ENCODE results near the gene ADAM12.
"Not testable (repeated sequence)": the region's sequence is repeated elsewhere in the genome, so short reads cannot be mapped to it uniquely, and the experiment has no call there.

ADAM12 gene

DNA sequence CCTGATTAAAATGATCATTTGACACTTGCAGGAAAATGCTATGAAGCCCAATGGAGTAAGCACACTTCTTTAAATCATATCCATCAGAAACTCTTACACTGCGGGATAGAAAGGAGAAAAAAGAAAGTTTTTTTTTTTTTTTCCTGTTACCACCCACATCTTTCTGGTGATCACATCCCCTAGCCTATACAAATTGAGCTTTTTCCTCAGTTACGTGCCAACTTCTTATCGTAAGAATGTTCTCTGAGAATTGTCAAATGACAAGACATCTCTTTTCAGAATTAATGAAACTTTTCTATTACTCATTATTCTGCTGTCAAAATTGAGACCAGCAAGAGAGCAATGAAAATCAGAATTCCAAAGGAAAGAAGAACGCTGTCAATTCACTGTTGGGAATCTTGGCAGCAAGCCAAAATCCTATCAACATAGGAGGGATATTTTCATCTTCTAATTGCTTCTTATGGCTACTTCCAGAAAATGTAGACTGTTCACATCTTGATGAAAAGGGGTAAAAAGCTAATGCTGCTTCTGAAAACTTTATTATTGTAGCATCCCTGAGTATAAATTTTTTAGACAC, 179.5 kb downstream of the ADAM12 start:
- no peak for DNase-seq

DNA sequence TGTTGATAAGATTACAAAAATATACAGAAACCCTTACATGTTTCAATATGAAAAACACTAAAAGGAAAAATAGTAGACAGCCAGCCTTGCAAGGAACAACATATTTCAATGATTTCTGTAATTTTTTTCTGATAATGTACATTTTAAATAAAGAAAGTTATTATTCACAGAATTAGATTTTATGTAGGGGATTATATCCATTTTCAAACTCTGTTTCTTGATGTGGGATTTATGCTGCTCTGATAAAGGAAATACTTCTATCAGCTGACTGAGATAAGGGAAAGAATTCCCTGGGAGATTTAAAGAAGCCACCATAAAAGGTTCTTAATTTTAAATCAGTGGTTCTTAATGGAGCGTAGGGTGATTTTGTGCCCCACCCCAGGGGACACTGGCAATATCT, 180.4 kb downstream of the ADAM12 start:
- DNase-seq: no peak

DNA sequence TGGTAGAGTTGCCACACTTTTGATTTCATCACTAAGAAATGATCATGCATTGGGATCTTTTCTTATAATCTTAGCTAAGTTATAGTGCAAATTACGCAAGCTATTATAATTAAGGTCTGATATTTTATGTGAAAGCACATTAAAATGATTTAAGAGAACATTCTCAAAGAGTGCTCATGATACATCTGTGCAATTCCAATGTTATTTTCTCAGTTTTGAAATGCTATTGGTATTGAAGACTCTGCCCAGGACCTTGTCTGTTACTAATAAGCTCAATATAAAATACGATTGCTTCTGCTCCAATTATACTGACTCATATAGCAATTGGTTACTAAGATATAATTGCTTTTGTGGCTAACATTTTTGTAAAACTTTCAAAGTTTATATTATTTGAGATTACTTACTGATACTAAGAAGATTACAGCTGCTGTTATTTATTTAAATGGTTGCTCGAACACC, 180.9 kb downstream of the ADAM12 start:
- no peak for DNase-seq

DNA sequence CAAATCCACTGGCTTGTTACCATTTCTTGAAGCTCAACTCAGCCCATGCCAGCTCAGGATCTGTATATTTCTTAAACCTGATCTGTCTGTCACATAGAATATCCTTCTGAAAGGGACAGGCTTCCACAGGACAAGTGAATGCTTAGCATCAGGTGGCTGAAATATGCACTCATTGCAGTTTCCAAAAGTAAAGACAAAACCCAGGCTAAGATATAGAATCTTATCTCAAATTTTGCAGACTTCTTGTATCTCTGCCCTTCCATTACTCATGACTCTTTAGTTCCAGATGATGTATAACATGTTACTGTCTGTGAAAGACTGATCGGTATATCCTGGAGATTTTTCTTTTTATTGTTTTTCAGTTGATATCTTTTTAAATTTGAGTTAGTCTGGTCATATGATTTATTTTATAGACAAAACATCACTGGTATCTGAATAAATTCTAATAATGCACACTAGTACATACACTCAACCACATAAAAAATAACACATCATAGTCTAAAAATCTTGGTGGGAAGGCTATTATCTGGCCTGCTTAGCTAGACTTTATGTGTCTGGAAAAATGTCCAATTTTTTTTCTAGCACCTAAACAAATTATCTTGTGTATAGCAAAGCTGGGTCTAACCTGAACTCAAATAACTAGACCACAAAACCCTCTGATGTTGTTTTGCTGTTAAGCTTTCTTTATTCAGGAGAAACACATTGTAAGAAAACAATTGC, 182.6 kb downstream of the ADAM12 start:
- DNase-seq: no peak

DNA sequence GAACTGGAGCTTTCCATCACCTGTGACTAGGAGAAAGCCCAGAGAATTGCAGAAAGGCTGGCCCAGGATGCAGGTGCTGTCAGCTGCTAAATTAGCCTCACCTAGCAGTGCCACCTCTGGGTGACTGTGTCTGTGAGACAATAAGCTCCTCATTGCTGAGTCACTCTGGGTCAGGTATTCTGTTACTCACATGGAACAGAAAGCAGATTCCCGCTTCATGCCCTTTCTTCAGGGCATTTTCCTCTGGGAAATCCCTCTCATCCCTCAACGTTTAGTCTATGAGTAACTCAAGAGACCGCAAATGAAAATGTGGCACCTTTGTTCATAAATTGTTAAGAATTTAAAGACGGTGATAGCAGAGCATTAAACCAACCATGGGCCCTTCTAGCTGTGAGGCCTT, 184.0 kb downstream of the ADAM12 start:
- no peak for DNase-seq

DNA sequence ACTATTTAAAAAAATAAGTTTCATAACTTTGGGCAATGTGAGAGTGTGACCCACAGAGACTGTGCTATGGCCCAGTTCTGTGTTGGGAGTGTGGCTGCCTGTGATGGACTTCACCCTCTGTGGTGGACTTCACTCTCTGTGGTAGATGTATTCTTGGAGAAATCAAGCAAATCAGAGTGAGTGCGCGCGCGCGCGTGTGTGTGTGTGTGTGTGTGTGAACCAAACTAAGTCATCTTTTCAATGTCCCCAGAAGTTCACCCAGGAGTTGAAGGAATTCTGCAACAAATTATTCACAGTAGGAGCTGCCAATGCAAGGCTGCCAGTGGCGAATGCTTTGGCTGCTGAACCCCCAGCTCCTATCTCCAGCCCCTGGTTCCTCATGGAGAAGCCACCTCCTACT, 184.5 kb downstream of the ADAM12 start:
- DNase-seq: no peak

DNA sequence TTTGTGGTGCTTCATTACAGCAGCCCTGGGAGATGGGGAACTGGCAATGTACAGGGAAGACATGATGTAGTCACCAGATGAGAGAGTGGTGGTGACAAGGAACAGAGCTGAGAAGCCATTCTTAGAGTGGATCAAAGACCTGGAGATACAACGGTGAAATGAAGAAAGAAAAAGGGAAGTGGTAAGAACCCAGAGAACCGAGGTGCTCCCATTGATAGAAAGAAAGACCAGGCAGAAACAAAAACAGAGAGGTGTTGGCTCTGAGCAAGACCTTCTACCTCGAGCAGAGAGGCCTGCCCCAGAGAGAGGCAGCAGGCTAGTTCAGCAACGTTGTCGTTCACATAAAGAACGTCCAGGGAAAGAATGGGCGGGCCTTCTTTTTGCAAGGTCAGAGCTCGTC, 186.7 kb downstream of the ADAM12 start:
- DNase-seq: no peak

DNA sequence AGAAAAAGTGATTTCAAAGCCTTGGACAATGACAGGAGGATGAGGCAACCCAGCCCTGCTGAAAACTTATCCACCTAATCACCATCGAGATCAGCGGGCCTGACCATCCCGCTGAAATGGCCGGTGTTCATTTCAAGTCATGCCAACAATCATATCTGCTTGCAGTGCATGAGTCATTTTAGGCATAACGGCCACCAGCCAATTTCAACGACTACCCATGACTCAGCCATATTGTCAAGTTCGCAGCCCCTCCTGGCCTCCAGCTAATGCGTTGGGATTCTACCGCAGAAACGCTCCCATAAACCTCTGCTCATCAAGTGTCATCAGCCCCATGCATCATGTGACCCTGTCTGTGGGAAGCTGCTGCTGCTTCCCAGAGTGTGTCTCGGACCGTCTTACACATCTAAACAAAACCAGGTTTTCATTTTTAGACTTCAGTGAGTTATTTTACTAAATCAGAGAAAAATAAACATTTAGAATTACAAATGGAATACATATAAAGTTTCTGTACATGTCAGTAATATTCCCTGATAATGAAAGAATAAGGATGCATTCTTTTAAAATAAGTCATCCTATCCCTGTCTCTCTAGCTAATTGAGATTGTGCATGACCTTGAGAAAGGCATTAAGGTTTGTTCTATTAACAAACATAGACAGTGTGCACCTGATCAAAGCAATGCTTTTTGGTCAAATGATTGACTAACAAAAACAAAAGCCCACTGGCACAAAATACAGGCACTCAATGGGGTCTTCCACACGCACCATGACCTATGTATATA, 188.9 kb downstream of the ADAM12 start:
- DNase-seq: no peak

DNA sequence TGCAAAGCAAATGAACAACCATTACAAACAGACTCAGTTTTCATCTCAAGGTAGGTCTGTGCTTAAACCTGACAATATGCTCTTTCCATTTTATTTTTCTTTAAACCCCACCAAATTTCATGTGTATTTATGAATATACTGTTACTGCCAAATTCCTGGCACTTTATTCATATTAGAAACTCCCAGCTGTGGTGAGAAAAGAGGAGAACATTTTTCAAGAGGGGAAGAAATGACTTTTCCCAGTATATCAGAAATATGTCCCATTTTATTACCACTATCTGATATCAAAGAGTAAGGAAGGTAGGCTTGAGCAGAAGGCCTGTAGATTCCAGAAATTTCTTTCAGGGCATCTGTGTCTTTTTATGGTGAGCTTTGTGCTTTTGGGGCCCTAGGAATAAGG, 189.6 kb downstream of the ADAM12 start:
- no peak for DNase-seq

DNA sequence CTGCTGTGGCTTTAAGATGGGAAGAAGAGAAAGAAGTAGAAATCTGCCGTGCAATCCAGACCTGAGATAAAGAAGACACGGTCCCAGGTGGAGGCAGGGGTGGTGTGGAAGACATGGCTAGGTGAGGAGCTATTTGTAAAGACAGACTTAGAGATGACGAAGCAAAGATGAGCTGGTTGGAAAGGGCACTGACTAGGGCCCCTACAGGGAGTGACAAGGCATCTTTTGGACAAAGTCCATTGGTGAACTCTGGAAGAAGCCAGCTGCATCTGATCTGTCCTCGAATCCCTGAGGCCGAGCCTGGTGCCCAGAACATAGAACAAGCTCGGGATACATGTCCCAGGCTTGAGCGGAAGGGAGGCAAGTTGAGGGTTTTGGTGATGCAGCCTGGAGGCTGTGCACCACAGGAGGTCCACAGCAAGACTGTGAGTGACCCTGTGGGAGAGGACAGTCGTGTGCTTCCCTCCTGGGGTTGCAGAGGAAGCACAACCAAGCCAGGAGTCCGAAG, 191.2 kb downstream of the ADAM12 start:
- DNase-seq: no peak

DNA sequence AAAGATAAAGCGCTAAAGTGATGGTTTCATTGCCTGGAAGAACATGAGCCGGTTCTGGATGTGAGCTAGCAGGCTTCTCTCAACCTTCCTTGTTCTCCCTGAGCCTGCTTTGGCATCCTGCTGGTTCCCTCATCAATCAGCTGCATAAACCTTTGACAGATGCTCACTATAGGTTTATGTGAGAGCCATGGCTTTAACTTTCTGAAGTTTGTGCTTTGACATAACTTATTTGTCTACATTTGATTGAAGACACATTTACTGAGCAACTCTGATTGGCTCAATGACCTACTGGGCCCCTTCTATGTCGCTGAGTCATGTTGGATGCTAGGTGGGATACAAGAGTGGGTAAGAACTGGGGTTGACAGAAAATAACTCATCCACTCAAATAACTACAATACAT, 192.0 kb downstream of the ADAM12 start:
- DNase-seq: no peak

DNA sequence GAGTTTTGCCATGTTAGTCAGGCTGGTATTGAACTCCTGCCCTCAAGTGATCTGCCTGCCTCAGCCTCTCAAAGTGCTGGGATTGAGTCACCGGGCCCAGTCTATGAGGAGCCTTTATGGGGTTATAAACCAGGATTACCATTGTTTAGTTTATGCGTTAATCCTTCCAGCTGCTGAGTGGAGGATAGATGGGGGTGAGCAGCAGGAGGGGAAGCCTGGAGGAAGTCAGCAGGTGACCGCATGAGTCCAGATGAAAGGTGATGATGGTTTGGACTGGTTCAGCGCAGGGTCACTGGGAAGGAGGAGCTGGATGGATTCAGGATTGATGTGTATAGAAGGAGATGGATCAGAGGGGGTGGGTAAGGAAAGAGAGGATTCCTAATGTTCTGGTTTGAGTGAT, 197.1 kb downstream of the ADAM12 start:
- no peak for DNase-seq

DNA sequence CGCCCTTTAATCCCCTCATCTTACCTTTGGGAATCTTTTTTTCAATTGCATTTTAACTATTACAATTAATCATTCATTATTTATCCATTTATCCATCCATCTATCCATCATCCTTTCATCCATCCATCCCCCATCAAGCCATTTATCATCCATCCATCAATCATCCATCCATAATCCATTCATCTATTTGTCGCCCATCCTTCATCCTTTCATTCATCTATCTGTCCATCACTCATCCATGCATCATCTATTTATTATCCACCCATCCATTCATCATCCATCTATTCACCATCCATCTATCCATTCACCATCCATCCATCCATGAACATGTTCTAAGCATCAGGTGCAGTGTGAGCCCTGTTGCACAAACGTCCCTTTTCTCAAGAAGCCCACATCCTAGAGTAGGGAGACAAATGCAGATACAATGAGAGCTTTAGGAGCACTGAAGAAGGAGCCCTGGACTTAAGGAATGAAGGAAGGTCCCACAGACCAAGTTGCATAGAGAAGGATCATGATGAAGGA, 199.5 kb downstream of the ADAM12 start:
- DNase-seq: no peak

DNA sequence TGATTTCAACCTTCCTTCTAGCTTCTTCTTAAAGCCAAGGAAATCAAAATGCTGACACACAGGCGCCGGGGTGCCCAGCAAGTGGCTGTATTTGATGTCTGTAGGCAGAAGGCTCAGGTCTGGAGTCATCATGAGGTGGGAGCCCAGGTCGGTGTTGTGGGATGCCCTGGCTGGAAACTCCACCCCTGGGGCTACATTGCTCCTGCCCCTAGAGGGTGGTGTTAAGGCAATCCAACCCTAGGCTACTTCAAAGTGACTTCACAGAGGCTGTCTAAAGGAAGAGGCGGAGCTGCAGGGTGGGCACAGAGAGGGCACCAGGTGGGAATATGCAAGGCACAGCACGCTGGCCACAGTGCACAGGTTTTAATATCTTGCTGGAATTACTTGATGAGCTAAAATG, 200.9 kb downstream of the ADAM12 start:
- DNase-seq: no peak

DNA sequence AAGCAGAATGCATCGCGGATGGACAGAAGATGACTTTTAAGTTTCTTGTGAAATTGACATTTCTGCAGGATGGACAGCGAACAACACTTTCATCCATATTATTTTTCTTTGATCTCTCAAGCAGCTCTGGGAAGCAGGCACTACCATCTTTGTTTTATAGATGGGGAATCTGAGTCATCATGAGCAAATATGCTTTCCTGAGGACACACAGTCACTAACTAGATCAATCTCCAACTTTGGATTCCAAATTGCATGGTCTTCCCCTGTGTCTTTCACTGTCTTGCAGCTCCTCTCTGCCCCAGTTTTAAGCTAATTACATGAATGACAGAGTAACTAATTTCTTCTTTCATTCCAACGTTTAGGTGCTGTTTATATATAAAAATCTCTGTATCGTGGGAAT, 201.5 kb downstream of the ADAM12 start:
- DNase-seq: no peak

DNA sequence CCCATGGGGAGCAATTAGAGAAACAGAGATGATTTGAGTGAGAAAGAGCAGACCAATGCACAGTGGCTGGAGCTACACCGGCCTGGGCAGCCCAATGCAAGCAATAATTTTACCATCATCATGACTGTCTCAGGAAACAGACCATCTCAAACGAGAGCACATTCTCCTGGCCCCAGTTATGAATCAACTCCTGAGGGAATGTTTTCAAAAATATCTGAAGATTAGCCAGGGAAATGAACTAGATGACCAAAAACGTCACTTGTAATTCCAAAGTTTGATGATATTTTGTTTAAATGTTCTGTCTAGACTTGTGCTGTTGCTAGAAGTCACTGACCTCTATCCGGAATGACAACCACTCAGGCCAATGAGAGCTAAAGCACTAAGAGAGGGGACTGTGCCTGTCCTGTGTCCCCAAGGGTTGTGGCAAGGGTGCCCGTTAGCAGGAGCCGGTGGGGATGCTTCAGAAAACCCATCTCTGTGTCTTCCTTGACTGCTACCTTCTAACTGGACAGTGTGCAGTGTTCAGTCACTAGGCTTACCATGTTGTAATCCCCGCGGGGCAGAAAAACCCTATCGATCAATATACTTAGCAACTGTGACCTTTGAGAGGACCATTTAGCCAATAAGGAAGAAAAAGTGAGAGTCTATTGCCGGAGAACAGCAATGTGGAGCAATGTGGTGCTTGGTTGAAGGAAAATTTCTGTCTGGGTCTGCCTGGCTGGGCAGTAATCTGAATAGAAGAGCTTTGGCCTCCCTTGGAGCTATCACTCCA, 202.4 kb downstream of the ADAM12 start:
- no peak for DNase-seq

DNA sequence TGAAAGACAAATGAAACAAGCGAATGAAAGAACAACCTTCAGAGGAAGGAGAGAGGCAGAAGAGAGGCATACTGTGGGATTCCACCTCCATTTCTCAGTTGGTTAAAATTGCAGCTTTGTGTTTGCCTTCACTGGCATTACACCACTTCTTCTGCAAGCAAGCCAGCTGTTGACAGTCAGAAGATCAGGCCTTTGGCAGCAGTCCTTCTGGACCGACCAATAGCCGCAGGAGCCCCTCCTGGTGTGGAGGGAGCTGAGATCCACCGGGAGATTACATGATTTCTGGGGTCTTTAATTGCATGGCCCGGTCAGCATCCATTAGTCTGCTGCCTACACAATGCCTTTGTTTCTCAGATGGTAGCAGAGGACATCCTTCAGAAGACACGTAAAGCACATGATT, 206.7 kb downstream of the ADAM12 start:
- DNase-seq: no peak

DNA sequence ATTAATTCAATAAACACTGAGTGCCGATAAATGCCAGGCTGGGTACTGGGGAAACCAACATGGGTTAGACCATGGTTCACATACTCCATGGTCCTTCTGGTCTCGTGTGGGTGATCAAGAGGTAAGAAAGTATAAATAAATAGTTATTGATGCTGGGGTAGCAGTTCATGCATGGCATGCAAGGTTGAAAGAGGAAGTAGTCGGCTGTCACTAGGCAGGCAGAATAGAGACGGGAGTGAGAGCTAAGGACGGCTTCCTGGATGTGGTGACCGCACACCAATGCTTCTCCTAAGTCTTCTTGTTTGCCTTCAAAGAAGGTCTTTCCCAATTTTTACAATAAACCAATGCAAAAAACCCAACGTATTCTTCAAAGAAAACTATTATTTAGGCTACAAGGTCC, 208.6 kb downstream of the ADAM12 start:
- DNase-seq: peak; percentile 41 to 58 (median 47)

DNA sequence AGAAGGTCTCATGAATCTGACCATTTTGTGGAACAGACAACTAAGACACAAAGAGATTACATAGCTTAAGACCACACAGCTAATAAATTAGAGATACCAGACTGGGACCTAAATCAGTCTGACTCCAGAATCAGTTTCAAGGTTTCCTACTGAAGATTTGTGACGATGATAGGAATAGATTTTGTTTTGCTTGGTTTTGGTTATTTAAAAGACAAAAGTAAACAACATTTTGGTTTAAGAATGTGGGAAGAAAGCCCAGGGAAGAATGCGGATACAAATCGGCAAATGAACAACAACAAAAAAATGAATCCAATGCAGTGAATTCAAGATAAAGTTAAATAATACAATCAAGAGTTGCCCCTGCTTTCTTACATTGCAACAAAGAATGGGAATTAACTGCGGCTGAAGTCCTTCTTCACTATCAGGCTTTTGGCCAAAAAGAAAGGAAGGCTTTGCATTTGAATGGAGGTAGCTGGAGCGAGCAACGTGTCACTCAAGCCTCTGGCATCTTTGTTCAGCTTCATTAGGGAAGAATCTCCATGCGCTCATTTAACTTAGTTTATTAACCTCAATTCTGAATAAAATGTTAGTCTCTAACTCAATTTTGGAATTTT, 210.8 kb downstream of the ADAM12 start:
- DNase-seq: no peak

DNA sequence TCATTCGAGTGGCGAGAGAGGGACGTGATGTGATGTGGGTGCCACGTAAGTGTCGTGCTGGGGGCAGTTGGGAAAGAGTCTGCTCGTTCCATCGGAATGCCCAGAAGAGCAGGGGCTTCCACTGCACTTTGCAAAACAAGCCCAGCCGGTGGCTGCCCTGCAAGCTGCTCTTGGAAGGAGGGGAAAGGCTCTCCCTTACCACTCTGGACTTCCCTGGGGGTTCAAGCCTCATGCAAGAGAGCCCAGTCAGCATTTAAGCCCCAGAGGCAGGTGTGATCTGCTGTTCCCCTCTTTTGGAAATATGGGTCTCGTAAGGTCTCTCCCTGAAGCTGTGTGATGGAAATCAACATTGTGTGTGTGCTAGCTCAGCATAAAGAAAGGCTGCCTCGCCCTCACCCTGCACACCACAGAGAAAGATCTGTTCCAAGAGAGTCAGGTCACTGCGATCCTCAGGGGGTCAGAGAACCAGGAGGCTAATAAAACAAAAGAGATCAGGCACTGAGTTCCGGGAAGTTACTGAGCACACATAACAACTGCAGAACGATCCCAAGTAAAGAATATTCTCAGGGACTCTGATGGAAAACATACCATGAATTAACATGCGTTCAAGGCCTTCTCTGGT, 212.5 kb downstream of the ADAM12 start:
- DNase-seq: no peak

DNA sequence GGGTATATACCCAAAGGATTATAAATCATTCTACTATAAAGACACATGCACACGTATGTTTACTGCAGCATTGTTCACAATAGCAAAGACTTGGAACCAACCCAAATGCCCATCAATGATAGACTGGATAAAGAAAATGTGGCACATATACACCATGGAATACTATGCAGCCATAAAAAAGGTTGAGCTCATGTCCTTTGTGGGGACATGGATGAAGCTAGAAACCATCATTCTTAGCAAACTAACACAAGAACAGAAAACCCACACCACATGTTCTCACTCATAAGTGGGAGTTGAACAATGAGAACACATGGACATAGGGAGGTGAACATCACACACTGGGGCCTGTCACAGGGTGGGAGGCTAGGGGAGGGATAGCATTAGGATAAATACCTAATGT, 215.5 kb downstream of the ADAM12 start:
- DNase-seq: not testable (repeated sequence)

DNA sequence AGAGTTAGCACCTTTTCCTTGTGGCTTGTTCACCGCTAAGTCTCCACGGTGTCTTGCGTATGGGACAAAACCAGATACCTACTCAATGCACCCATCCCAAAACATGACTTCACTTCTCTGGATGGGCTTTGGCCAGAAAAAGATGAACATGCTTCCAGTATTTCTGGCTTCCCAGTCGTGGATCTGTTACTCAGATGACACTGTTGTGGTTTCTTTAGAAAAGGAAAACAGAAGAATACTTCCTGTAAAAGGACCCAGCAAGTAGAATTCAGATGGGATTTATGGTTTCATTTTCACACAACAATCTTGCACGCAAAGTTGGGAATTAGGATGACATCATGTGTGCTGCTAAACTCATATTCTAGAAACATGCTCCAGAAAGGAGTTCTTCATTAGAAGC, 216.7 kb downstream of the ADAM12 start:
- DNase-seq: peak; percentile 11 to 63 (median 31)
